ENCODE results near the gene GALNT1. TPM values are rescaled to one million over a fixed set of nuclear protein-coding genes. Genes with fewer than 3 reads are reported as not detected.

Gene GALNT1
- total RNA-seq, 2 donors from 2014 or later = 29.6 to 35.2 TPM

DNA sequence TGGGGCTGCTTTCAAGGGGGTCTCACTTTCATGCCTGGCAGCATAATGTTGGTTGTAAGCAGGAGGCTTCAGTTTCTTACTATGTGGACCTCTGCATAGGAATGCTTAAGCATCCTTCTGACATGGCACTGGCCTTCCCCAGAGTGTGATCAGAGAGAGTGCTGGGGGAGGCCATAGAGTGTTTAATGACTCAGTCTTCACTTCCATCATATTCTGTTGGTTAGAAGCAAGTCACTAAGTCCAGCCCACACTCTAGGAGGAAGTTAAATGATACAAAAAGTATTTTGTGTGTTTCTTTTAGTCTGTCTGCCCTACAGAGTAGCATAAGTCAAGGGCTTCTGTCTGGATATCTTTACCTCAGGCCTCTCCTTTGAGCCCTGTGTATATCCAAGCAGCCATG is 64.9 kb downstream of the GALNT1 start:
- H3K36me3 ChIP-seq = no peaks in the 10 kb centered on the region
- peaks cover 0 to 8% of the 10 kb centered on the region in 2 donors for H3K9me3 ChIP-seq
- H3K27ac ChIP-seq = no peak overlapping the region
- DNase-seq (ENCODE audit: low spot score) = no peak
- TF ChIP-seq, protein P1, sequence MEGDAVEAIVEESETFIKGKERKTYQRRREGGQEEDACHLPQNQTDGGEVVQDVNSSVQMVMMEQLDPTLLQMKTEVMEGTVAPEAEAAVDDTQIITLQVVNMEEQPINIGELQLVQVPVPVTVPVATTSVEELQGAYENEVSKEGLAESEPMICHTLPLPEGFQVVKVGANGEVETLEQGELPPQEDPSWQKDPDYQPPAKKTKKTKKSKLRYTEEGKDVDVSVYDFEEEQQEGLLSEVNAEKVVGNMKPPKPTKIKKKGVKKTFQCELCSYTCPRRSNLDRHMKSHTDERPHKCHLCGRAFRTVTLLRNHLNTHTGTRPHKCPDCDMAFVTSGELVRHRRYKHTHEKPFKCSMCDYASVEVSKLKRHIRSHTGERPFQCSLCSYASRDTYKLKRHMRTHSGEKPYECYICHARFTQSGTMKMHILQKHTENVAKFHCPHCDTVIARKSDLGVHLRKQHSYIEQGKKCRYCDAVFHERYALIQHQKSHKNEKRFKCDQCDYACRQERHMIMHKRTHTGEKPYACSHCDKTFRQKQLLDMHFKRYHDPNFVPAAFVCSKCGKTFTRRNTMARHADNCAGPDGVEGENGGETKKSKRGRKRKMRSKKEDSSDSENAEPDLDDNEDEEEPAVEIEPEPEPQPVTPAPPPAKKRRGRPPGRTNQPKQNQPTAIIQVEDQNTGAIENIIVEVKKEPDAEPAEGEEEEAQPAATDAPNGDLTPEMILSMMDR (IDR thresholded peaks at IDR 0.05) = no peak
- no peaks in the 10 kb centered on the region for H3K27me3 ChIP-seq
- H3K4me1 ChIP-seq = no peaks in the 10 kb centered on the region
- H3K4me3 ChIP-seq = no peak overlapping the region

DNA sequence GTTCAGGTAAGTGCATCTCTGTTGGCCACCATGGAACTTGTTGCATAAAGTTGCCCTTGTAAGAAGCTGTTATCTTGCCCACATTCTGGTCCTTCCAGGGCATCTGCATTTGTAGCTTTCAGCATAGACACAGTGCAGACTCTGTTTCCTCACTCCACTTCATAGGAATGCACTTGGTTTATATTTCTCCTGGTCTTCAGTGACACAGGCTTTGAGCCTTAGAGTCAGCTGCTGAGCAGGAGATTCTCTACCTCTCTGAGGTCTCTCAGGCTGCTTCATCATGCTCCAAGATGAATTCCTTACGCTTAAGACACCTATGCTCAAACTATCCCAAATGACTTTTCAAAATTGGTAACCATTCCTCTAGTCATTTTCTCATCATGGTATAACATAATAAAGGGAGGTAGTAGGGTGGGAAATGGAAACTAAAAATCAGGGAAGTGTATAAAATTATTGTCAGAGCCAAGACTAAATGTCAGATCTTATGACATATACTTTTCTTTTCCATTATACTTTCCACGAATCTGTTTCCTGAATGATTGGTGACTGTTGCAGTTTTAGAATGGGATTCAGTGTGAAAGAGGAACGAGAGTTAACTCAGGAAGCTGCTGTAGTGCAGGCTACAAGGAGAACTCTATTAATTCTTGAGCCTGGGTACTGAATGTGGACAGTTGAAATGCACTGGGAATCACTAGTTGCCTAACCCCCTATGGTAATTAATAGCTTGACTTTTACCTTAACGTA is 72.0 kb downstream of the GALNT1 start:
- Histone ChIP-seq H3K4me3 (no peak overlapping the region), H3K27ac (no peak overlapping the region), H3K4me1 (no peaks in the 10 kb centered on the region), H3K9me3 (peaks cover 0 to 6% of the 10 kb centered on the region in 2 donors), H3K36me3 (no peaks in the 10 kb centered on the region), H3K27me3 (no peaks in the 10 kb centered on the region)
- no peak for DNase-seq (ENCODE audit: low spot score)
- TF ChIP-seq, protein P1 (IDR thresholded peaks at IDR 0.05) = no peak

DNA sequence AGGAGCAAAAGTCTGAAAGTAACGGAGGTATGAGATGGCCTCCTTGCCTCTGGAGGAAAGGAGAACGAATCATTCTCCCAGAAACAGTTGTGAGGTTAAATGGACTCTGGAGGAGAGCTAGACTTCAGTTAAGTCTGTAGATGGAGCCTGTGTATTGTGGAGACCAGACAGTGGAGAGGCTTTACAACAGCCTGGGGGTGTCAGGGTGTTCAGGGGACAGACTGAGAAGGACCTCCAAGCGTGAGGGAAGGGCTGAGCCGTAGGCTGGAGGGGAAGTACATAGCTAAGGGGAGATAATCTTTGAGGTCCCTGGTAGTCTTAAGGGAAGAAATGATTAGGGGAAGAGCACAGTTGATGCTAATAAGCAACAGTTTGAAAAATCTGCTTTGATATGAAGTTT is 76.6 kb downstream of the GALNT1 start:
- Histone ChIP-seq H3K27me3 (no peaks in the 10 kb centered on the region), H3K36me3 (peaks cover under 1% of the 10 kb centered on the region), H3K4me3 (no peak overlapping the region), H3K4me1 (no peaks in the 10 kb centered on the region), H3K27ac (no peak overlapping the region), H3K9me3 (no peaks in the 10 kb centered on the region)
- DNase-seq (ENCODE audit: low spot score) = no peak
- TF ChIP-seq, protein P1 (IDR thresholded peaks at IDR 0.05) = no peak

DNA sequence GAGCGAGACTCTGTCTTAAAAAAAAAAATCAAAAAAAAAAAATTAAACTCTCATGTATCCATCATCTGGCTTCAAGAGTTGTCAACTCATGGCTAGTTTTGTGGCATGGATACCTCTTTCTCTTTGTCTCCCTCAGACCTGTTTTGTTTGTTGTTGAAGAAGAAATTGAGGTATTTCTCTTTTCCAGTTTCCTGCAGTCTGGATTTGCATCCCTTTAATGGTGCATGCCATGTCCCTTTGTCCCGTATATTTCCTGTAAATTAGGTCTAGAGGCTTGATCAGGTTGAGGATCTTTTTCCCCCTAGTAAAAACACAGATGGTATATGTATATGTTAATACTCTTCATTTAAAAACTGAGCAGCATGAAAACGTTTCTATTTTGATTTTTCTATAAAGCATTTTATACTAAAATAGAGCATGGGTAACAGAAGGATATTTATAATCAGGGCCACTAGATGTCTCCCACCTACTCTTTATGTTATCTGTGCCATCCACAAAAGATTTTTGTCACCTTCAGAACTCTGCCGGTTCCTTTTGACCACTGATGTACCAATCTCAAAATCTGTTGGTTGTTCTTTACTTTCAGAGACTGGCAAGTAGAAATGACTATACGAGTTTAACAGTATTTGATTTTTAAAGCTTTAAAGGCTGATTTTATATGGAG is 80.1 kb downstream of the GALNT1 start:
- TF ChIP-seq, protein P1 (IDR thresholded peaks at IDR 0.05) = peak in 1 of 2 donors; percentile 24
- Histone ChIP-seq H3K4me1 (no peaks in the 10 kb centered on the region), H3K9me3 (no peaks in the 10 kb centered on the region), H3K27me3 (no peaks in the 10 kb centered on the region), H3K36me3 (peaks cover 8% of the 10 kb centered on the region), H3K27ac (no peak overlapping the region), H3K4me3 (no peak overlapping the region)
- no peak for DNase-seq (ENCODE audit: low spot score)

DNA sequence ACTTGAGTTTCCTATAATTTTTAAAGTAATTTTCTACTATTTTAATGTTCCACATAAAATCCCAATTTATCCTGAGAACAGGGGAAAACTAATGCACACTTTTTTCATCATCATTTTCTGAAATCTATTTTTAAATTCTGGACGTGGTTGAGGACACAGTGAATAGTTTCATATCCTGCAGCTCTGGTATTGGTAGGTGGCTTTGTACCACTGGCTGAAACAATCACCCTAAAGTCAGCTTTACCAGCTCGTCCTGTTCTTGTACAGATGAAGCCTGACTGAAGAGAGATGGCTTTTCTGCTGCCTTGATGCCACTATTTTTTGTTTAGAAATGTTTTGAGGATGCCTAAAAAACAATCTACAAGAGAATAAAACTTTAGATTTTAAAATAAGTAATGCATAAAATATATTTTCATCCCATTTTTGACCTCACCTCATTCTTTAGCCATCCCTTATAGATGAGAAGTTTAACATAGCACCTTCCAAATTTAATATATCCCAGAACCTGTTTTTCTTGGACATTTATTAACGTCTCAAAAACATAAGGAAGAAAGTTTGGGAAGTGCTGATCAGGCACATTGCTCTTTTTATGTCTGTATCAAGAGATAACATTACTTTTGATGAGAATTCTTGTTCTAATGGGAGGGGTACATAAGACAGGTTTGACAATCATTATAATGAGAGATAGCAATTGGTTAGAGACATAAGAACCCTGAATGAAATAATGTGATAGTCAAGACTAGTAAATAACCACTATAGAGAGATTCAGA is 80.9 kb downstream of the GALNT1 start:
- H3K36me3 ChIP-seq = peaks cover 8% of the 10 kb centered on the region
- DNase-seq (ENCODE audit: low spot score) = no peak
- no peak overlapping the region for H3K27ac ChIP-seq
- H3K4me3 ChIP-seq = no peak overlapping the region
- no peaks in the 10 kb centered on the region for H3K9me3 ChIP-seq
- H3K27me3 ChIP-seq = no peaks in the 10 kb centered on the region
- no peaks in the 10 kb centered on the region for H3K4me1 ChIP-seq
- TF ChIP-seq, protein P1 (IDR thresholded peaks at IDR 0.05) = no peak
